Measurements from ENCODE around the gene HJV.

The HJV gene

GRCh38 chr1:146039844-146040194 lies 18.3 kb upstream of the HJV start:
- TF ChIP-seq TAF1 (IDR thresholded peaks at IDR 0.05; ENCODE audit: borderline replicate concordance, insufficient read depth, low read length) (no peak), POLR2AphosphoS5 (IDR thresholded peaks at IDR 0.05; ENCODE audit: low read depth, low read length) (no peak), FOXP2 (optimal IDR thresholded peaks at IDR 0.05; ENCODE audit: borderline replicate concordance, extremely low read depth, extremely low read length, insufficient read depth) (no peak), REST (IDR thresholded peaks at IDR 0.05; ENCODE audit: insufficient read depth in 1 of 2, low read depth in 2 of 2, low read length in 2 of 2) (no peak), SIN3A (IDR thresholded peaks at IDR 0.05; ENCODE audit: borderline replicate concordance, insufficient read depth, low read length) (no peak)

GRCh38 chr1:146036965-146037646 lies 15.6 kb upstream of the HJV start:
- TF ChIP-seq FOXP2 (optimal IDR thresholded peaks at IDR 0.05; ENCODE audit: borderline replicate concordance, extremely low read depth, extremely low read length, insufficient read depth) (no peak), POLR2AphosphoS5 (IDR thresholded peaks at IDR 0.05; ENCODE audit: low read depth, low read length) (no peak), REST (IDR thresholded peaks at IDR 0.05; ENCODE audit: insufficient read depth in 1 of 2, low read depth in 2 of 2, low read length in 2 of 2) (0 out of 4 replicates have a peak, but pooled peaks of 1 of the 2 experiments have one; percentile 13), TAF1 (IDR thresholded peaks at IDR 0.05; ENCODE audit: borderline replicate concordance, insufficient read depth, low read length) (no peak), SIN3A (IDR thresholded peaks at IDR 0.05; ENCODE audit: borderline replicate concordance, insufficient read depth, low read length) (peak; percentile 85; the same call in 1 of the 2 replicates)

- no peak for TF ChIP-seq FOXP2 (optimal IDR thresholded peaks at IDR 0.05; ENCODE audit: borderline replicate concordance, extremely low read depth, extremely low read length, insufficient read depth)
- TF ChIP-seq SIN3A (IDR thresholded peaks at IDR 0.05; ENCODE audit: borderline replicate concordance, insufficient read depth, low read length): no peak
- no peak for TF ChIP-seq POLR2AphosphoS5 (IDR thresholded peaks at IDR 0.05; ENCODE audit: low read depth, low read length)
- no peak for TF ChIP-seq TAF1 (IDR thresholded peaks at IDR 0.05; ENCODE audit: borderline replicate concordance, insufficient read depth, low read length)
- no peak for TF ChIP-seq REST (IDR thresholded peaks at IDR 0.05; ENCODE audit: insufficient read depth in 1 of 2, low read depth in 2 of 2, low read length in 2 of 2)
Observed at GRCh38 chr1:146036241-146036964, 14.9 kb upstream of the HJV start.

GRCh38 chr1:146035048-146035423 lies 13.5 kb upstream of the HJV start:
- TF ChIP-seq TAF1 (IDR thresholded peaks at IDR 0.05; ENCODE audit: borderline replicate concordance, insufficient read depth, low read length) (peak; percentile 25; the same call in 1 of the 2 replicates), POLR2AphosphoS5 (IDR thresholded peaks at IDR 0.05; ENCODE audit: low read depth, low read length) (no peak)

GRCh38 chr1:146032631-146033219 lies 11.2 kb upstream of the HJV start:
- no peak for TF ChIP-seq REST (IDR thresholded peaks at IDR 0.05; ENCODE audit: insufficient read depth in 1 of 2, low read depth in 2 of 2, low read length in 2 of 2)
- TF ChIP-seq FOXP2 (optimal IDR thresholded peaks at IDR 0.05; ENCODE audit: borderline replicate concordance, extremely low read depth, extremely low read length, insufficient read depth): no peak
- TF ChIP-seq TAF1 (IDR thresholded peaks at IDR 0.05; ENCODE audit: borderline replicate concordance, insufficient read depth, low read length): no peak
- no peak for TF ChIP-seq POLR2AphosphoS5 (IDR thresholded peaks at IDR 0.05; ENCODE audit: low read depth, low read length)
- no peak for TF ChIP-seq SIN3A (IDR thresholded peaks at IDR 0.05; ENCODE audit: borderline replicate concordance, insufficient read depth, low read length)

Measured in PFSK-1 (cell line).